HEK293T (cell line): ENCODE results near the gene SEPTIN12.

Experiments
- CTCF ChIA-PET: fragments of 350-600 bp; formaldehyde crosslinking; extraction: SDS; loops from one replicate; lab custom pipeline; 2021; ENCODE audit warnings: antibody characterized with exemption, inconsistent platforms; lab: Yijun Ruan, JAX
- POLR2A ChIA-PET: fragments of 350-600 bp; formaldehyde crosslinking; extraction: SDS; loops from one replicate; lab custom pipeline; 2020; ENCODE audit warnings: antibody characterized with exemption, inconsistent platforms; lab: Yijun Ruan, JAX
- DNase-seq: peaks from one replicate; pipeline ENCODE4 v3.0.0; 2012; ENCODE audit warnings: mixed read lengths; ENCODE audit errors: extremely low spot score
- ARNT ChIP-seq: fragments of 450-650 bp; IDR thresholded peaks from 2 replicates; pipeline ENCODE4 v1.6.1; 2017; ENCODE audit warnings: mild to moderate bottlenecking
- BHLHE40 ChIP-seq: fragments of 450-650 bp; IDR thresholded peaks from 2 replicates; pipeline ENCODE4 v1.6.1; 2016; ENCODE audit warnings: mild to moderate bottlenecking, moderate library complexity, borderline replicate concordance
- CTBP1 ChIP-seq: fragments of 450-650 bp; IDR thresholded peaks from 2 replicates; pipeline ENCODE4 v1.6.1; 2016; ENCODE audit warnings: borderline replicate concordance
- ELF4 ChIP-seq: fragments of 450-650 bp; IDR thresholded peaks from 2 replicates; pipeline ENCODE4 v1.6.1; 2017; ENCODE audit warnings: antibody characterized with exemption
- FOXA1 ChIP-seq: fragments of 450-650 bp; IDR thresholded peaks from 2 replicates; pipeline ENCODE4 v1.6.1; 2016; ENCODE audit warnings: mild to moderate bottlenecking
- FOXK2 ChIP-seq: fragments of 450-650 bp; IDR thresholded peaks from 2 replicates; pipeline ENCODE4 v1.6.1; 2016; ENCODE audit warnings: mild to moderate bottlenecking
- FOXM1 ChIP-seq: fragments of 450-650 bp; IDR thresholded peaks from 2 replicates; pipeline ENCODE4 v1.6.1; 2017; ENCODE audit warnings: mild to moderate bottlenecking, borderline replicate concordance
- HDGF ChIP-seq: fragments of 450-650 bp; IDR thresholded peaks from 2 replicates; pipeline ENCODE4 v1.6.1; 2017; ENCODE audit warnings: antibody characterized with exemption, borderline replicate concordance
- L3MBTL2 ChIP-seq: fragments of 450-650 bp; conservative IDR thresholded peaks from 2 replicates; pipeline ENCODE4 v1.6.1; 2016; ENCODE audit warnings: mild to moderate bottlenecking
- LEF1 ChIP-seq: fragments of 450-650 bp; IDR thresholded peaks from 2 replicates; pipeline ENCODE4 v1.6.1; 2017; ENCODE audit warnings: mild to moderate bottlenecking, borderline replicate concordance
- NFRKB ChIP-seq: fragments of 450-650 bp; IDR thresholded peaks from 2 replicates; pipeline ENCODE4 v1.6.1; 2016; ENCODE audit warnings: mild to moderate bottlenecking, moderate library complexity
- PKNOX1 ChIP-seq: fragments of 450-650 bp; IDR thresholded peaks from 2 replicates; pipeline ENCODE4 v1.6.1; 2016
- SP1 ChIP-seq: fragments of 450-650 bp; IDR thresholded peaks from 2 replicates; pipeline ENCODE4 v1.6.1; 2017
- SUZ12 ChIP-seq: fragments of 450-650 bp; IDR thresholded peaks from 2 replicates; pipeline ENCODE4 v1.6.1; 2016; ENCODE audit warnings: mild to moderate bottlenecking
- TARDBP ChIP-seq: fragments of 450-650 bp; IDR thresholded peaks from 2 replicates; pipeline ENCODE4 v1.6.1; 2016
- ZNF384 ChIP-seq: fragments of 450-650 bp; IDR thresholded peaks from 2 replicates; pipeline ENCODE4 v1.6.1; 2016

The SEPTIN12 gene

DNA sequence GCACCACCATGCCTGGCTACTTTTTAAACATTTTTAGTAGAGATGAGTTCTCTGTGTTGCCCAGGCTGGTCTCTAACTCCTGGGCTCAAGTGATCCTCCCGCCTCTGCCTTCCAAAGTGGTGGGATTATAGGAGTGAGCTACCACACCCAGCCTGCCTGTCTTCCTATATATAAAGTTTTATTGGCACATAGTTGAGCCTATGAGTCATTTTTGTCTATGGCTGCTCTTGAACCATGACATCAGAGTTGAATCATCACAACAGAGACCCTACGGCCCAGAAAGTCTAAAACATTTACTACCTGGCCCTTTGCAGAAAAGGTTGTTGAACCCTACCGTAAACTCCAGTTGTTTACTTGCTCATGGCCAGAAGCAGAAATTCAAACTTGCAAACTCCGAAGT, 7.9 kb downstream of the SEPTIN12 start:
- no peak for TF ChIP-seq CTBP1
- peak; percentile 15; the same call in 1 of the 2 replicates for TF ChIP-seq PKNOX1
- no peak for TF ChIP-seq SP1
- TF ChIP-seq NFRKB, result no peak
- no peak for TF ChIP-seq HDGF
- no peak for TF ChIP-seq ZNF384
- no peak for TF ChIP-seq TARDBP
- no peak for TF ChIP-seq FOXM1
- POLR2A ChIA-PET, result interaction anchor here (1.4 to 2.5 kb wide), 2 partner anchors 12 to 22 kb away, joined by 3 to 12 read pairs; partner anchors contain the start of gene ROGDI
- DNase-seq, result no peak
- CTCF ChIA-PET, result interaction anchor here (0.7 kb wide), 1 partner anchor 143 kb away, joined by 3 read pairs; no protein-coding TSS in a partner anchor

DNA sequence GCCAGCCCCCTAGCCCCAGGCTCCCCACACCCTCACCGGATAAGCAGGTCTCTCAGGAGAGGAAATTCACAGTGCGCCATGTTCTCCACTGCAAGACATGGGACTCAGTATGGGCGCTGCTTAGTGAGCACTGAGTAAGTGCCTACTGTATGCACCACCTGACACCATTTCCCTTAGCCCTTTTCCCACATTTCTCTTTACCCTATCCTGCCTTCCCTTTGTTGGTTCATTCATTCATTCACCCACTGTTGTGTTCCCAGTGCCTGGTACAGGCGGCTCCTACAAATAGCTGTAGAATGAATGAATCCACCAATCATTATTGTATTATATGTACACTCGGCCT, 10.1 kb downstream of the SEPTIN12 start:
- POLR2A ChIA-PET, result no interaction called here
- CTCF ChIA-PET, result no interaction called here
- no peak for DNase-seq
- no peak for TF ChIP-seq SP1
- no peak for TF ChIP-seq FOXM1
- TF ChIP-seq TARDBP, result no peak
- no peak for TF ChIP-seq NFRKB

DNA sequence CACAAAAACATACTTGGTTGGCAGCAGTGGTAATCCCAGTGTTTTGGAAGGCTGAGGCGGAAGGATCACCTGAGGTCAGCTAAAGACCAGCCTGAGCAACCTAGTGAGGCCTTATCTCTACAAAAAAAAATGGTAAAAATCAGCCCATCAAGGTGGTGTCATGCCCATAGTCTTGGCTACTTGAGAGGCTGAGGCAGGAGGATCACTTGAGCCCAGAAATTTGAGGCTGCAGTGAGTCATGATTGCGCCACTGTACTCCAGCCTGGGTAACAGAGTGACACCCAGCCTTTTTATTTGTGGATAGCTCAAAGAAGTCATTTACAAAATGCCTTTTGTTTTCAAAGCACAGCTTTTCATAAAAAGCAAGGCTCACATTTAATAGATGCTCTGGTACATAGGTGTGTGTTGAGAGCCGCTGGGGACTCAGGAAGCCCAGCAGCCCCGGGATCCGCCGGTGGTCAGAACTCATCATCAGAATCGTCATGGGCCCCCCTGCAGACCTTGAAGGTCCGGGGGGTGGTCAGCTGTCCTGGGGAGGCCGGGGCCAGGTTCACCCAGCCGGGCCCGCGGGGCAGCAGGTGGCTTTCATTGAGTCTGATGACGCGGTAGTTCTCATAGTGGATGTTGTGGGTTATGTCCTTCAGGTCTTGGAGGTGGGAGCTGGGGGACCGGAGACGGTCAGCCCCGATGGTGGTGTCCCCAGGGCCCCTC, 10.7 kb downstream of the SEPTIN12 start:
- TF ChIP-seq L3MBTL2 (no peak), PKNOX1 (no peak), FOXA1 (no peak), SUZ12 (no peak)
- ChIA-PET CTCF (interaction anchor here (0.6 kb wide), 1 partner anchor 14 kb away, joined by 7 read pairs; no protein-coding TSS in a partner anchor), POLR2A (no interaction called here)
- no peak for DNase-seq

DNA sequence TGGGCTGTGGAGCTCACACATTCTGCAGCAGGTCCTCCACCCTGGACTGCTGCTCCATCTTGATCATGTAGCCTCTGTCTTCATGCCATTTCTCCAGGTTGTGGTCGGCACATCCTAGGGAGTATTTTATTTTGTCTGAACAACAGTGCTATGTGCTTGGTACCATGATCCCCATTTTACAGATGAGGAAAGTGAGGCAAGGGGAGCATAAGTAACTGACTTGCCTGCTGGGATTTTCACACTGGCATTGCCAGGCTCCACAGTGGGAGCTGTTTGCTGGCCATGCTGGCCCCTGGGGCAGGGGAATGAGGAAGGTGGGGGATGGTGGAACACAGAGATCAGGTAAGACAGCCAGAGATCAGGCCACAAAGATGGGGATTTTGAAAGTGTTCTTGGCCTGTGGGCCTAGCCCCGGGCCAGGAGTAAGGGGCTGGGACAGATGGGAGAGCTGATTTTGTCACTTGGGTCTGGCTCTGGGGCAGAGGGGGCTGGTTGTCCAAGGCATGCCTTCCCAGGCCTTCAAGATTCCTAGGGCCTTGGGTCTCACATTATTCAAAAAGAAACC, 11.9 kb downstream of the SEPTIN12 start:
- DNase-seq, result no peak
- TF ChIP-seq NFRKB (no peak), FOXA1 (no peak), L3MBTL2 (no peak), SP1 (no peak), BHLHE40 (no peak), FOXM1 (no peak), CTBP1 (no peak), HDGF (no peak), LEF1 (no peak), TARDBP (no peak), ELF4 (no peak), FOXK2 (no peak), ARNT (no peak)
- POLR2A ChIA-PET, result no interaction called here
- CTCF ChIA-PET, result no interaction called here

GRCh38 chr16:4775005-4775404, 13.1 kb downstream of the SEPTIN12 start:
- no peak for TF ChIP-seq PKNOX1
- no peak for TF ChIP-seq FOXA1
- no peak for TF ChIP-seq SUZ12
- TF ChIP-seq CTBP1, result no peak
- TF ChIP-seq FOXM1, result no peak
- no peak for TF ChIP-seq SP1
- TF ChIP-seq BHLHE40, result no peak
- POLR2A ChIA-PET, result no interaction called here
- CTCF ChIA-PET, result no interaction called here
- no peak for DNase-seq

DNA sequence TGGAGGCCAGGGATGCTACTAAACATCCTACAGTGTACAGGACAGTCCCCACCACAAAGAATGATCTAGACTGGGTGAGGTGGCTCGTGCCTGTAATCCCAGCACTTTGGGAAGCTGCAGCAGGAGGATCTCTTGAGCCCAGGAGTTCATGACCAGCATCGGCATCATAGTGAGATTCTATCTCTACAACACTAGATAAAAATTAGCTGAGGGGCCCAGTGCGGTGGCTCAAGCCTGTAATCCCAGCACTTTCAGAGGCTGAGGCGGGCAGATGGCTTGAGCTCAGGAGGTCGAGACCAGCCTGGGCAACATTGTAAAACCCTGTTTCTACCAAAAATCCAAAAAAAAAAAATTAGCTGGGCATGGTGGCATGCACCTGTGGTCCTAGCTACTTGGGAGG, 15.8 kb downstream of the SEPTIN12 start:
- TF ChIP-seq ZNF384 (no peak), HDGF (no peak), ELF4 (no peak), SUZ12 (no peak), FOXM1 (no peak), FOXK2 (no peak)
- ChIA-PET POLR2A (no interaction called here), CTCF (no interaction called here)

DNA sequence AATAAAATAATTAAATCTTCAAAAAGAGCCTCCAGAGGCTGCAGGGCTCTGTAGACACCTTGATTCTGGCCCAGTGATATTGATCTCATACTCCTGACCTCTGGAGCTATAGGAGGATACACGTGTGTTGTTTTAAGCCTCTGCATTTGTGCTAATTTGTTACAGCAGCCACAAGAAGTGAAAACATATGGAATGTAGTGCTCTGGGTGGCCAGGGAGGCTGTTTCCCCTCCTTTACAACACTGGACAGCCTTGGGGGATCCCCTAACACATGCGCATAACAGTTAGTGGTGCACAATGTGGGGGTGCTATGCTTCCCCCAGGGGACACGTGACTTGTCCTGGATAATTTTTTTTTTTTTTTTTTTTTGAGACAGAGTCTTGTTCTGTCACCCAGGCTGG, 16.5 kb downstream of the SEPTIN12 start:
- DNase-seq, result no peak
- ChIA-PET CTCF (no interaction called here), POLR2A (interaction anchor here (0.6 kb wide), 1 partner anchor 25 kb away, joined by 3 read pairs; no protein-coding TSS in a partner anchor)
- no peak for TF ChIP-seq NFRKB
- no peak for TF ChIP-seq BHLHE40
- TF ChIP-seq TARDBP, result no peak
- no peak for TF ChIP-seq L3MBTL2
- TF ChIP-seq ZNF384, result no peak
- no peak for TF ChIP-seq SP1

More for the DNA sequence above, 15.8 kb downstream of the SEPTIN12 start:
- no peak for DNase-seq
